ENCODE data around the gene TECTA.

The TECTA gene

DNA sequence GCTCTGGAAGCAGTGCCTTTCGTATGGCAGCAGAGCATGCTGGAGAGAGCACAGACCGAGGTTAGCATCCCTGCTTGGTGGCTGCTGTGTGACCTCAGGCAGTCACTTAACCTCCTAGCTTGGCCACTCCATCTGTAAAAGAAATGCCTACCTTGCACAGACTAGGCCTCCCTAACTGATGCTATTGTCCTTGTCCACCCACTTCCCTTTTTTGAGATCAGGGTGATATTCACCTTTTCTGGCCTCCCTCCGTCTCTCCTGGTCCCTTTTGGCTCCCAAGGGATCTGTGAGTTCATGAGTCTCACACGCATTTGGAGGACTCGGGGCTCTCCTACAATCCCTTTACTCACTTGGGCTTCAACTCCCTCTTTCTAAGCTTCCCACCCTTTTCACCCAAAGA lies 37.2 kb downstream of the TECTA start:
- no peak overlapping the region for H3K27ac ChIP-seq (ENCODE audit: low read depth, low read length)
- H4K20me1 ChIP-seq (ENCODE audit: control insufficient read depth, insufficient read depth, low read depth, low read length), result no peaks in the 10 kb centered on the region
- H3K9me3 ChIP-seq (ENCODE audit: control insufficient read depth, insufficient read depth, low read length), result no peaks in the 10 kb centered on the region
- H3K79me2 ChIP-seq (ENCODE audit: control insufficient read depth, low read length), result no peaks in the 10 kb centered on the region
- TF ChIP-seq, protein P1, sequence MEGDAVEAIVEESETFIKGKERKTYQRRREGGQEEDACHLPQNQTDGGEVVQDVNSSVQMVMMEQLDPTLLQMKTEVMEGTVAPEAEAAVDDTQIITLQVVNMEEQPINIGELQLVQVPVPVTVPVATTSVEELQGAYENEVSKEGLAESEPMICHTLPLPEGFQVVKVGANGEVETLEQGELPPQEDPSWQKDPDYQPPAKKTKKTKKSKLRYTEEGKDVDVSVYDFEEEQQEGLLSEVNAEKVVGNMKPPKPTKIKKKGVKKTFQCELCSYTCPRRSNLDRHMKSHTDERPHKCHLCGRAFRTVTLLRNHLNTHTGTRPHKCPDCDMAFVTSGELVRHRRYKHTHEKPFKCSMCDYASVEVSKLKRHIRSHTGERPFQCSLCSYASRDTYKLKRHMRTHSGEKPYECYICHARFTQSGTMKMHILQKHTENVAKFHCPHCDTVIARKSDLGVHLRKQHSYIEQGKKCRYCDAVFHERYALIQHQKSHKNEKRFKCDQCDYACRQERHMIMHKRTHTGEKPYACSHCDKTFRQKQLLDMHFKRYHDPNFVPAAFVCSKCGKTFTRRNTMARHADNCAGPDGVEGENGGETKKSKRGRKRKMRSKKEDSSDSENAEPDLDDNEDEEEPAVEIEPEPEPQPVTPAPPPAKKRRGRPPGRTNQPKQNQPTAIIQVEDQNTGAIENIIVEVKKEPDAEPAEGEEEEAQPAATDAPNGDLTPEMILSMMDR (IDR thresholded peaks at IDR 0.05; ENCODE audit: low read depth, low read length, poor library complexity, severe bottlenecking), result no peak
- no peak for TF ChIP-seq EZH2phosphoT487 (IDR thresholded peaks at IDR 0.05; ENCODE audit: borderline replicate concordance, low read length)
- H3K4me2 ChIP-seq (ENCODE audit: low read length), result no peak overlapping the region
- H3K9me2 ChIP-seq (replicated peaks; ENCODE audit: control insufficient read depth, low read length), result no peaks in the 10 kb centered on the region
- no peaks in the 10 kb centered on the region for H3K27me3 ChIP-seq (ENCODE audit: control insufficient read depth, low read length)
- H3K4me3 ChIP-seq (ENCODE audit: low read length), result no peak overlapping the region
- H3K36me3 ChIP-seq (ENCODE audit: control insufficient read depth, low read length), result no peaks in the 10 kb centered on the region
- no peaks in the 10 kb centered on the region for H3F3A ChIP-seq (ENCODE audit: control insufficient read depth, insufficient read depth)
- no peaks in the 10 kb centered on the region for H3K4me1 ChIP-seq (ENCODE audit: control insufficient read depth, low read length)

DNA sequence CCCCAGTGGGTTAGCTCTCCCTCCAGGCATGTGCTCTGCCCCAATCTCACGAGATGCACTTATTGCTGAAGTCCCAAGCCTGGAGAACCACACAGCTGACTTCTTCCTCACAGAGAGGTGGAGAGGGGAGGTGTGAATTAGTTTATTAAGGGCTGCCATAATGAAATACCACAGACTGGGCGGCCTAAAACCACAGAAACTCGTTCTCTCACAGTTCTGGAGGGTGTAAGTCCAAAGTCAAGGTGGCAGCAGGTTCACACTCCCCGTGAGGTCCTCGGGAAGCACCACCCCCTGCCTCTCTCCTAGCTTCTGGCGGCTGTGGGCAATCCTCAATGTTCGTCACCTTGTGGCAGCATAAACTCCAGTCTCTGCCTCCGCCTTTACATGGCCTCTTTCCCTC lies 39.3 kb downstream of the TECTA start:
- Histone ChIP-seq H3K36me3 (ENCODE audit: control insufficient read depth, low read length) (no peaks in the 10 kb centered on the region), H3K9me2 (replicated peaks; ENCODE audit: control insufficient read depth, low read length) (no peaks in the 10 kb centered on the region), H3K27me3 (ENCODE audit: control insufficient read depth, low read length) (no peaks in the 10 kb centered on the region), H3K9me3 (ENCODE audit: control insufficient read depth, insufficient read depth, low read length) (no peaks in the 10 kb centered on the region), H3K4me3 (ENCODE audit: low read length) (no peak overlapping the region), H3K4me1 (ENCODE audit: control insufficient read depth, low read length) (no peaks in the 10 kb centered on the region), H3F3A (ENCODE audit: control insufficient read depth, insufficient read depth) (no peaks in the 10 kb centered on the region), H3K4me2 (ENCODE audit: low read length) (no peak overlapping the region), H3K79me2 (ENCODE audit: control insufficient read depth, low read length) (no peaks in the 10 kb centered on the region), H3K27ac (ENCODE audit: low read depth, low read length) (no peak overlapping the region), H4K20me1 (ENCODE audit: control insufficient read depth, insufficient read depth, low read depth, low read length) (no peaks in the 10 kb centered on the region)
- no peak for TF ChIP-seq EZH2phosphoT487 (IDR thresholded peaks at IDR 0.05; ENCODE audit: borderline replicate concordance, low read length)
- TF ChIP-seq, protein P1 (IDR thresholded peaks at IDR 0.05; ENCODE audit: low read depth, low read length, poor library complexity, severe bottlenecking), result no peak

DNA sequence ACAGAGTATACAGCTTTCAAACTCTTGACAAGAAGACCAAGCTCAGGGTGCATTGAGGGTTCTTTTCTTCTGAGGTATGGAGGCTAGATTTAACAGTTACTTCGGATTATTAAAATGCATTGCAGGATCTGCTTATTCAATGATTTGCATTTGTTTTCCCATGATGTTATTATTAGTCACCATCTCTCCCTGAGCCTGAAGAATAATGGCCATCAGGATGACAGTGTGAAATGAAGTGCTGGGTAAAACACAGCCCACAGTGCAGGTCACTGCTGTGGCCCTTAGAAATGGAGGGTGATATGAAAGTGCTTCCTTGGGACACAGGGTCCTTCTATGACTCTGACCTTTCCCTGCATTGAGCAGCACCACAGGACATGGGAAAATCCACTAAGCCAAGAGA lies 40.0 kb downstream of the TECTA start:
- Histone ChIP-seq H3K4me3 (ENCODE audit: low read length) (no peak overlapping the region), H3K4me2 (ENCODE audit: low read length) (no peak overlapping the region), H4K20me1 (ENCODE audit: control insufficient read depth, insufficient read depth, low read depth, low read length) (no peaks in the 10 kb centered on the region), H3K4me1 (ENCODE audit: control insufficient read depth, low read length) (no peaks in the 10 kb centered on the region), H3K27ac (ENCODE audit: low read depth, low read length) (no peak overlapping the region), H3K9me3 (ENCODE audit: control insufficient read depth, insufficient read depth, low read length) (no peaks in the 10 kb centered on the region), H3K79me2 (ENCODE audit: control insufficient read depth, low read length) (no peaks in the 10 kb centered on the region), H3K9me2 (replicated peaks; ENCODE audit: control insufficient read depth, low read length) (no peaks in the 10 kb centered on the region), H3K36me3 (ENCODE audit: control insufficient read depth, low read length) (no peaks in the 10 kb centered on the region), H3K27me3 (ENCODE audit: control insufficient read depth, low read length) (peaks cover 2% of the 10 kb centered on the region; the same call in 1 of the 2 replicates), H3F3A (ENCODE audit: control insufficient read depth, insufficient read depth) (no peaks in the 10 kb centered on the region)
- TF ChIP-seq, protein P1 (IDR thresholded peaks at IDR 0.05; ENCODE audit: low read depth, low read length, poor library complexity, severe bottlenecking), result no peak
- no peak for TF ChIP-seq EZH2phosphoT487 (IDR thresholded peaks at IDR 0.05; ENCODE audit: borderline replicate concordance, low read length)

DNA sequence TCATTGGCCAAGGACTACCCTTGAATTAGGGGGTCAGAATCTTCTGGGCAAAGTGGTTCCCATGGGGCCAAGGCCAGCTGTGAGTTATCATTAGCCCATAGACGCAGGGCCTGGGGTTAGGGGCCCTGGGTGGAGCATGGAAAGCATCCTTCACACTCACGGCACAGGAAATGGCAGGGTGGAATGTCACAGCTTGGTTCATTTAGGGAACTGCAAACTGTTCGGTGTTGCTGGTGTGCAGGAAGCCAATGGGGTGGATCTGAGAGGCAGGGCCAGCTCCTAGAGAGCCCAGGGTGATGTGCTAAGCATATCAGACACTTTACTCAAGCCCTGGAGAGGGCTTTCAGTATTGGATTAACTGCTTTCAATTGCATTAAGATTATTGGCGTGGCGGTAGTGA lies 42.9 kb downstream of the TECTA start:
- no peak overlapping the region for H3K4me3 ChIP-seq (ENCODE audit: low read length)
- H3K27me3 ChIP-seq (ENCODE audit: control insufficient read depth, low read length), result peaks cover 2% of the 10 kb centered on the region; the same call in 1 of the 2 replicates
- H3K4me2 ChIP-seq (ENCODE audit: low read length), result no peak overlapping the region
- H3F3A ChIP-seq (ENCODE audit: control insufficient read depth, insufficient read depth), result no peaks in the 10 kb centered on the region
- no peaks in the 10 kb centered on the region for H3K79me2 ChIP-seq (ENCODE audit: control insufficient read depth, low read length)
- H4K20me1 ChIP-seq (ENCODE audit: control insufficient read depth, insufficient read depth, low read depth, low read length), result no peaks in the 10 kb centered on the region
- no peaks in the 10 kb centered on the region for H3K4me1 ChIP-seq (ENCODE audit: control insufficient read depth, low read length)
- no peaks in the 10 kb centered on the region for H3K9me3 ChIP-seq (ENCODE audit: control insufficient read depth, insufficient read depth, low read length)
- H3K36me3 ChIP-seq (ENCODE audit: control insufficient read depth, low read length), result no peaks in the 10 kb centered on the region
- TF ChIP-seq EZH2phosphoT487 (IDR thresholded peaks at IDR 0.05; ENCODE audit: borderline replicate concordance, low read length), result no peak
- TF ChIP-seq, protein P1 (IDR thresholded peaks at IDR 0.05; ENCODE audit: low read depth, low read length, poor library complexity, severe bottlenecking), result no peak
- no peaks in the 10 kb centered on the region for H3K9me2 ChIP-seq (replicated peaks; ENCODE audit: control insufficient read depth, low read length)
- no peak overlapping the region for H3K27ac ChIP-seq (ENCODE audit: low read depth, low read length)

Measured in DOHH2 (cell line).